ENCODE measurements around the gene FN3KRP. TPM values are rescaled to one million over a fixed set of nuclear protein-coding genes. Genes with fewer than 3 reads are reported as not detected.
A peak's percentile ranks its signal among the peaks of the same experiment; 100 is the strongest.

The FN3KRP gene
- total and polyA plus RNA-seq, 2 of the 13 experiments (the other 11 are each of a cell fraction or from before 2014, with no cell fraction given) = 22.4 to 28.2 TPM

GRCh38 chr17:82670661-82671450, 45.6 kb upstream of the FN3KRP start (continued):
- TF ChIP-seq ZFP36L2 (CRISPR knock-in tag; IDR thresholded peaks at IDR 0.05) (no peak), MAFG (CRISPR knock-in tag; IDR thresholded peaks at IDR 0.05) (no peak), POLR2AphosphoS2 (IDR thresholded peaks at IDR 0.05; ENCODE audit: low read depth, low read length) (no peak), GFI1 (CRISPR knock-in tag; IDR thresholded peaks at IDR 0.05; ENCODE audit: borderline replicate concordance) (no peak), ATM (IDR thresholded peaks at IDR 0.05; ENCODE audit: borderline replicate concordance) (0 out of 2 replicates have a peak, but pooled peaks have one; percentile 50), ZNF761 (CRISPR knock-in tag; conservative IDR thresholded peaks at IDR 0.05) (no peak), ZNF784 (CRISPR knock-in tag; IDR thresholded peaks at IDR 0.05; ENCODE audit: borderline replicate concordance) (no peak), TBX3 (IDR thresholded peaks at IDR 0.05; ENCODE audit: borderline replicate concordance) (no peak), NFYB (CRISPR knock-in tag; IDR thresholded peaks at IDR 0.05) (no peak), ZNF317 (CRISPR knock-in tag; IDR thresholded peaks at IDR 0.05) (no peak), ZNF10 (CRISPR knock-in tag; IDR thresholded peaks at IDR 0.05; ENCODE audit: borderline replicate concordance, low read depth) (no peak), ZNF296 (CRISPR knock-in tag; conservative IDR thresholded peaks at IDR 0.05) (no peak), ZNF557 (CRISPR knock-in tag; IDR thresholded peaks at IDR 0.05) (no peak), IKZF1 (IDR thresholded peaks at IDR 0.05) (0 out of 2 replicates have a peak, but pooled peaks have one; percentile 17), ZNF800 (CRISPR knock-in tag; IDR thresholded peaks at IDR 0.05) (no peak), NONO (IDR thresholded peaks at IDR 0.05) (0 out of 2 replicates have a peak, but pooled peaks have one; percentile 70), NONO (CRISPR knock-in tag; conservative IDR thresholded peaks at IDR 0.05) (no peak), TGIF2 (CRISPR knock-in tag; IDR thresholded peaks at IDR 0.05) (no peak), ARNT (IDR thresholded peaks at IDR 0.05) (0 out of 2 replicates have a peak, but pooled peaks have one; percentile 24), USF2 (IDR thresholded peaks at IDR 0.05; ENCODE audit: low read depth, low read length) (0 out of 2 replicates have a peak, but pooled peaks have one; percentile 2), USF2 (CRISPR knock-in tag; IDR thresholded peaks at IDR 0.05; ENCODE audit: borderline replicate concordance) (no peak), FIP1L1 (IDR thresholded peaks at IDR 0.05; ENCODE audit: borderline replicate concordance, insufficient read depth, low read depth, low read length) (no peak), E2F2 (CRISPR knock-in tag; IDR thresholded peaks at IDR 0.05; ENCODE audit: borderline replicate concordance) (no peak), ZBTB21 (CRISPR knock-in tag; IDR thresholded peaks at IDR 0.05) (no peak), CC2D1A (CRISPR knock-in tag; IDR thresholded peaks at IDR 0.05) (no peak), SSRP1 (CRISPR knock-in tag; IDR thresholded peaks at IDR 0.05) (no peak)
